GM21526 (cell line): Measurements from ENCODE around the gene MCM9.

Experiments
- ATAC-seq: cut with Tn5 transposase; IDR thresholded peaks from one replicate; pipeline ENCODE4 v1.9.1; 2021; ENCODE audit warnings: moderate library complexity; ENCODE audit not compliant: unreplicated experiment, low FRiP score

MCM9 gene

GRCh38 chr6:118894425-118895260, 40.3 kb downstream of the MCM9 start:
- peak; percentile 33 for ATAC-seq

DNA sequence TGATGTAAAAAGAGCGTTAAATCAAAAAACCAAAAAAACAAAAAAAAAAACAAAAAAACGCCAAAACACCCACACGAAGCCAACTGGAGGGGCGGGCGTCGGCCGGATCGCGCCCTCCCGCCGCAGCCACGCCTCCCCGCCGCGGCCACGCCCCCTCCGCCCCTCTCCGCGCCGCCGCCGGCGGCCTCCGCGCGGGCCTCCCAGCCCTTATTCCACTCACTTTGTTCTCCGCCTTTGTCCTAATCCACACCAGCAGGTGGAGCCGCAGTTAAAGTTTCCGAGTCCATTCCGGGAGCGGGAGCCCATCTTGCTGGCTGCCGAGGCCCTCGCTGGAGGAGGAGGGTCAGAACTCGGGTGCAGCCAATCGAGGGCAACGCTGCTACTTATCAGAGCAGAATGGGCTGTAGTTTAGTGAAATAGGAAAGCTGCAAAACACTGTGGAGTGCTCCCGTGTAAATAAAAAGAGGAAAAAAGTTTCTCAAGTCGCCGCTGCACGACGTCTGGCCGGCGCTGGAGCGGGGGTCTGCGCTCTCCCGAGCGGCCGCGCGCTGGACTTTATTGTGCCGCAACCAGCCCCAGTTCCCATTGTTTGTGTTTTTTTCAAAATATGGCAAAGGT, 41.0 kb downstream of the MCM9 start, which contains the start of gene ASF1A:
TSS of gene ASF1A (plus strand) at position 346 of the 618 bp plus-strand sequence. CDS start at position 608, 262 bp downstream.
- peak; percentile 58 for ATAC-seq

- ATAC-seq, result peak; percentile 20
Observed at GRCh38 chr6:118893064-118893806, 41.7 kb downstream of the MCM9 start.

- no peak for ATAC-seq
Observed at GRCh38 chr6:118892355-118892991, 42.5 kb downstream of the MCM9 start.

DNA sequence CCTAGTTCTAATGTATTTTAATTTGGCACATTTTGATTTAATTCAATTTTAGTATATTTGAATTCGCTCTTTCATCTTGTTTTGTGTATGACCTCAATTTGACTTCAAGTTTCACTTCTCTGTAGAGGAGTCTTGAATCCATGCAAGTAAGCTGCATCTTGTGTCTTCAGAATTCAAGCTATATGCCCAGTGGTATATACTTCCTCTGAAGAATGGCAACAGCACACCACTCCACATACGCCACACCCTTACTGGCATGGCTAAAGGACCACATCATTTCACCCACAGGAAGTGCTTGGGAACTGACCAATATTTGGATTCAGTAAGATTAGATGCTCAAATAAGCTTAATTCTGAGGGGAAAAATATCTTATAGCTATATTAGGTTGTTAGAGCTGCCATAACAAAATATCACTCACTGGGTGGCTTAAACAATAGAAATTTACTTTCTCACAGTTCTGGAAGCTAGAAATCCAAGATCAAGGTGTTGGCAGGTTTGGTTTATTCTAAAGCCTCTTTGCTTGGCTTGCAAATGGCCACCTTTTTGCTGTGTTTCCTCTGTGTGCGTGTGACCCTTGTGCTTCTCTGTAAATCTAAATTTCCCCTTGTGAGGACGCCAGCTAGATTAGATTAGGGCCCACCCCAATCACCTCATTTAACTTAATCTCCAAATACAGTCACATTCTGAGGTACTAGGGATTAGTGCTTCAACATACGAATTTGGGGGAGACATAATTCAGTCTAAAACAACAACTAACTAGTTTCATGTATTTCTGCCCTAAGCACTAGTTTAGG, 43.8 kb downstream of the MCM9 start:
- ATAC-seq, result peak; percentile 40

DNA sequence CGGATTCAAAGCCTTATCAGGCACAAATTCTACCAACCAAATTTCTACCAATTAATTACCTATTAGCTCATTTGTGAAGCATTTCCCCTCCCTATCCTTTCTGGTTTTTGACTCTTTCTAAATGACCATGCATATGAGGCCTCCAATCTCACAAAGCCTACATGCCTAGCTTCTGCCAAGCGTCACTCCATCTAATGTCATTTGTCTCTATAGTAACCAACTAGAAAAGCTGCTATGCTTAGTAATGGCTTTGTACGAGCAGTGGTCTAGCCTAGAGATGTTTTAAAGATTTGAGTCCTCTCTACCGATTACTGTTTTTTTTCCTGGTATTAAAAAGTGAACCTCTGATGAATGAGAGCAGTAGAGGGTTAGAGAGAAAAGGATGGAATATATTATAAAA, 45.8 kb downstream of the MCM9 start:
- no peak for ATAC-seq

DNA sequence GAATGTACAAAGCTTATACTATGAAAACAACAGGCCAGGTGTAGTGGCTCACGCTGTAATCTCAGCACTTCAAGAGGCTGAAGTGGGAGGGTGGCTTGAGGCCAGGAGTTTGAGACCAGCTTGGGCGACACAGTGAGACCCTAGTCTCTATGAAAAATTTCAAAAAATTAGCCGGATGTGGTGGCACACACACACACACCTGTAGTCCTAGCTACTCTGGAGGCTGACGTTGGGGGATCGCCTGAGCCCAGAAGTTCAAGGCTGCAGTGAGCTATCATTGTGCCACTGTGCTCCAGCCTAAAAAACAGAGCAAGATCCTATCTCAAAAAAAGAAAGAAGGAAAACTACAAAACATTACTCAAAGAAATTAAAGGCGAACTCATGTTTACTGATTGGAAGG, 48.3 kb downstream of the MCM9 start:
- no peak for ATAC-seq

- peak; percentile 6 for ATAC-seq
Observed at GRCh38 chr6:118882314-118882905, 52.5 kb downstream of the MCM9 start.

DNA sequence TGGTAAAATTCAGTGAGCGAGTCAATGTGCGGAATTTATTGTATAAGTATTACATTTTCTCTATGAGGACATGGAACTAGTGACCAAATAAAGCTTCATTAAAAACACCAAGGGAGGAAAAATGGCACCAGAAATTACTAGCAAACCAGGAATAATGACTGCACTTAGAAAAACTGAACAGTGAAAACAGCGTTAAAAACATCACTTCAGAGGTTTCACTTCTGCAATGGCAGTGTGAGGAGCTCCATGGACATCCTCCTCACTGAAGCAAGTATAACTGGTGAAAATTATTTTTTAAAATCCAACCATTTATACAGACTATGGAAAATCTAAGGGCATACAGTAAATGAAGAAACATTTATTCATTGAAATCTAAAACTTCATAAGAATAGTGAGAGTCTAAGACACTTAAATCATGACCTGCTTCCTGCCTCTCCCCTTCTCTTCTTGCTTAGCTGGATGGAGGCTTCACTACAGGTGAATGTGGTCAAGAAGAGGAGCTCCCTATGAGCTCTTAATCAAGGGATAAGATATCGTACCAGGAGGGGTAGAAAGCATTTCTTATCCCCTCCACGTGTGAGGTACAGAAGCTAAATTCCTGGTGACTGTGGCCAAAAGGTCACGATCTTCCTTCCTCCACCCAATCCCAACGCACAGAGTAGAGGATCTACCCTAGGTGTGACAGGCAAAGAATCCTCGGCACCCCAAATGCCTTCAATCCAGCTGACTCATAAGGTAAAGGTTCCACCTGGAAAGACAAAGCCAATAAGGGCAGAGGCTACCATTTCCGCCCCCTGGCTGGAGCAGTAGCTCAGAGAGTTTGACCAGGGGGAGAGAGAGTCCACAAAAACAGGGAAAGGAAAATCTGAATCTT, 53.3 kb downstream of the MCM9 start:
- ATAC-seq, result peak; percentile 80

DNA sequence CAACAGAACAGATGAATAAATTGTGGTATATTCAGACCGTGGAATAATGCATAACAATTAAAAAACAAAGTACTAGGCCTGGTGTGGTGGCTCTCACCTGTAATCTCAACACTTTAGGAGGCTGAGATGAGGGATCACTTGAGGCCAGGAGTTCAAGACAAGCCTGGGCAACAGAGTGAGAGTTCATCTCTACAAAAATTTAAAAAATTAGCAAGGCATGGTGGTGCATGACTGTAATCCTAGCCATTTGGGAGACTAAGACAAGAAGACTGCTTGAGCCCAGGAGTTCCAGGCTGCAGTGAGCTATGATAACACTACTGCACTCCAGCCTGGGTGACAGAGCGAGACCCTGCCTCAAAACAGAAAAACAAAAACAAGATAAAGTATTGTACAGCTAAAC, 57.2 kb downstream of the MCM9 start:
- ATAC-seq, result no peak

DNA sequence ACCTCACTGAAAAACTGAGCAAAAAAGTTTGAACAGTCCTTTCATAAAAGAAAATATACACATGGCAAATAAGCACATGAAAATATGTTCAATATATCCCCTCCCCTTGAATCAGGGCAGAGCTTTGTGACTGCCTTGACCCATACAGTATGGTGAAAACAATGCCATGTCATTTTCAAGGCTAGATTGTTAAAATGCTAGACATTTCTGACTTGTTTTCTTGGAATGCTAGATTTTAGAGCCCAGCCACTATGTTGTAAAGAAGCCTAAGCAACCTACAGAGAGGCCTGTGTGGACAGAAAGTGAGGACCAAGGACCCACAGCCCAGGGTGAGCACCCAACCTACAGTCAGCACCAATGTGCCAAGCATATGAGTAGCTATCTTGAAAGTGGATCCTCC, 58.1 kb downstream of the MCM9 start:
- no peak for ATAC-seq

GRCh38 chr6:118876198-118876597, 58.8 kb downstream of the MCM9 start:
- no peak for ATAC-seq

DNA sequence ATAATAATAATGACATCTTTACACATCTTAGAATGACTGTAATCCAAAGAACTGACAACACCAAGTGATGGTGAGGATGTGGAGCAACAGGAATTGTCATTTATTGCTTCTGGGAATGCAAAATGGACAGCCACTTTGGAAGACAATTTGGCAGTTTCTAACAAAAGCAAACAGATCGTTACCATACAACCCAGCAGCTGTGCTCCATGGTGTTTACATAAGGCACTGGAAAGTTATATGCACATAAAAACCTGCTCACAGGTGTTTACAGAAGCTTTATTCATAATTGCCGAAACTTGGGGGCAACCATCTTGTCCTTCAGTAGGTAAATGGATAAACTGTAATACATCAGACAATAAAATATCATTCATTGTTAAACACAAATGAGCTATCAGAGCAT, 59.3 kb downstream of the MCM9 start:
- no peak for ATAC-seq

- no peak for ATAC-seq
Observed at GRCh38 chr6:118873239-118873638, 61.7 kb downstream of the MCM9 start.

GRCh38 chr6:118872726-118873125, 62.2 kb downstream of the MCM9 start:
- ATAC-seq, result no peak

- no peak for ATAC-seq
Observed at GRCh38 chr6:118872318-118872717, 62.6 kb downstream of the MCM9 start.

DNA sequence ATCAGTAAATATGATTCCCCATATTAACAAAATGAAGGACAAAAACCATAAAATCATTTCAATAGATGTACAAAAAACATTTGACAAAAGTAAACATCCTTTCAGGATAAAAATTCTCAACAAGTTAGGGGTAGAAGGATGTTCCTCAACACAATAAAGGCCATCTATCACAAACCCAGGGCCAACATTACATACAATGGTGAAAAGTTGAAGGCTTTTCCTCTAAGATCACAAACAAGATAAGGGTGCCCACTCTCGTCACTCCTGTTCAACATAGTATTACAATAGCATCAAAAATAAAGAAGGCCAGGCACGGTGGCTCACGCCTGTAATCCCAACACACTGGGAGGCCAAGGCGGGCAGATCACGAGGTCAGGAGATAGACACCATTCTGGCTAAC, 63.6 kb downstream of the MCM9 start:
- ATAC-seq, result no peak

DNA sequence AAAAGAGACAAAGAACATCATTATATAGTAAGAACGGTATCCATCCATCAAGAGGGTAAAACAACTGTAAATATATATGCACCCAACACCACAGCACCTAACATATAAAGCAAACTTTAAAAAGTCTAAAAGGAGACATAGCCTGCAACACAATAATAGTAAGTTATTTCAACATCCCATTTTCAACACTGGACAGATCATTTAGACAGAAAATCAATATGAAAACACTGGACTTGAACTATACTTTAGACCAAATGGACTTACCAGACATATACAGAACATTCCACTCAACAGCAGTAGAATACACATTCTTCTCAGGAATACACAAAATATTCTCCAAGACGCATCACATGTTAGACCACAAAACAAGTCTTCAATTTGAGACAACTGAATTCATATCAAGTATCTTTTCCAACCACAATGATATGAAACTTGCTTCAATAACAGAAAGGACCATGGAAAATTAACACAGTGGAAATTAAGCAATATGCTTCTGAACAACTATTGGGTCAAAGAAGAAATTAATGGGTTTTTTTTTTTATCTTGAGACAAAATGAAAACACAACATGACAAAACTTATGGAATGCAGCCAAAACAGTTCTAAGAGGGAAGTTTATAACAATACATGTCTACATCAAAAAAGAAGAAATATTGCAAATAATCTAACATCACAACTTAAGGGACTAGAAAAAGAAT, 64.9 kb downstream of the MCM9 start:
- no peak for ATAC-seq
